HG02798 (cell line): ENCODE data around the gene PTK6.
"Not testable (repeated sequence)": the region's sequence is repeated elsewhere in the genome, so short reads cannot be mapped to it uniquely, and the experiment has no call there.

Experiments used
- ATAC-seq: cut with Tn5 transposase; IDR thresholded peaks from one replicate; pipeline ENCODE4 v1.9.1; 2021; ENCODE audit warnings: mild to moderate bottlenecking; ENCODE audit not compliant: unreplicated experiment, poor library complexity

The PTK6 gene

GRCh38 chr20:63559485-63560332 lies 22.5 kb upstream of the PTK6 start:
- ATAC-seq, result not testable (repeated sequence)

GRCh38 chr20:63558804-63559484 lies 21.8 kb upstream of the PTK6 start:
- no peak for ATAC-seq

- no peak for ATAC-seq
Measured at GRCh38 chr20:63557481-63557891, 20.3 kb upstream of the PTK6 start.

GRCh38 chr20:63556873-63557478 lies 19.8 kb upstream of the PTK6 start:
- no peak for ATAC-seq

GRCh38 chr20:63555661-63556381 lies 18.6 kb upstream of the PTK6 start:
- no peak for ATAC-seq

- no peak for ATAC-seq
Measured at GRCh38 chr20:63554361-63555278, 17.4 kb upstream of the PTK6 start.

GRCh38 chr20:63553933-63554290 lies 16.7 kb upstream of the PTK6 start, which contains the start of gene FNDC11:
TSS of gene FNDC11 (plus strand) at chr20:63554159. CDS start at chr20:63555664, 1,505 bp downstream.
- peak; percentile 21 for ATAC-seq

- peak; percentile 61 for ATAC-seq
Measured at GRCh38 chr20:63553251-63553932, 16.2 kb upstream of the PTK6 start.

GRCh38 chr20:63552481-63553249 lies 15.5 kb upstream of the PTK6 start:
- ATAC-seq, result peak; percentile 14

GRCh38 chr20:63551068-63551467 lies 13.9 kb upstream of the PTK6 start:
- ATAC-seq, result no peak

GRCh38 chr20:63549679-63550282 lies 12.6 kb upstream of the PTK6 start:
- no peak for ATAC-seq

- ATAC-seq, result no peak
Measured at GRCh38 chr20:63549019-63549418, 11.8 kb upstream of the PTK6 start.

- ATAC-seq, result no peak
Measured at GRCh38 chr20:63548542-63548941, 11.4 kb upstream of the PTK6 start.

GRCh38 chr20:63547725-63548480 lies 10.7 kb upstream of the PTK6 start, which contains the start of gene SRMS:
TSS of gene SRMS (minus strand) at chr20:63547749. CDS start at chr20:63547463, 286 bp downstream.
- ATAC-seq, result no peak

- ATAC-seq, result no peak
Measured at GRCh38 chr20:63546956-63547724, 10.0 kb upstream of the PTK6 start.

- ATAC-seq, result no peak
Measured at GRCh38 chr20:63546256-63546955, 9.2 kb upstream of the PTK6 start.
